Frontal cortex (tissue), 1 donor: ENCODE measurements around the gene CD300LD. TPM values are rescaled to one million over a fixed set of nuclear protein-coding genes. Genes with fewer than 3 reads are reported as not detected.

Experiments
- total RNA-seq: library from RNA; depleted of rRNA; stranded (reverse); fragments of >200 nt; gene quantifications from one replicate; pipeline ENCODE4 v1.2.3, GENCODE V29; 2014

CD300LD gene
- total RNA-seq, 1 donor from 2014 or later = not detected

Other genes starting within 250 kb of the CD300LD start
- 5.3 TPM for gene BTBD17, start 230.4 kb downstream of the CD300LD start, total RNA-seq
- gene GPR142, start 224.8 kb downstream of the CD300LD start, total RNA-seq = not detected
- gene GPRC5C, start 160.2 kb downstream of the CD300LD start, total RNA-seq = 5.3 TPM
- gene CD300A, start 125.6 kb downstream of the CD300LD start, total RNA-seq = 2.4 TPM
- not detected for gene CD300LB, start 60.8 kb downstream of the CD300LD start, total RNA-seq
- not detected for gene CD300C, start 46.2 kb downstream of the CD300LD start, total RNA-seq
- not detected for gene CD300H, start 24.8 kb downstream of the CD300LD start, total RNA-seq
- under 0.01 TPM for gene CD300E, start 31.5 kb upstream of the CD300LD start, total RNA-seq
- 0.41 TPM for gene CD300LF, start 120.6 kb upstream of the CD300LD start, total RNA-seq
- gene RAB37, start 145.0 kb upstream of the CD300LD start, total RNA-seq = 0.82 TPM
- gene NHERF1, start 156.3 kb upstream of the CD300LD start, total RNA-seq = 4.1 TPM
- 13.9 TPM for gene NAT9, start 184.1 kb upstream of the CD300LD start, total RNA-seq